HepG2 (cell line): ENCODE results near the gene BBOX1. TPM values are rescaled to one million over a fixed set of nuclear protein-coding genes. Genes with fewer than 3 reads are reported as not detected.

Experiments used
- ATF6 ChIP-seq: sonication (generic); formaldehyde crosslinking; conservative IDR thresholded peaks from 2 replicates; pipeline ENCODE4 v1.4.0; 2020; ENCODE audit warnings: missing genetic modification reagents
- GMEB1 ChIP-seq: sonication (generic); formaldehyde crosslinking; IDR thresholded peaks from 2 replicates; pipeline ENCODE4 v1.5.1; 2020; ENCODE audit warnings: missing genetic modification reagents, mild to moderate bottlenecking, borderline replicate concordance
- HHEX ChIP-seq: IDR thresholded peaks from 2 replicates; pipeline ENCODE4 v1.6.1; 2016; ENCODE audit warnings: control low read depth
- HMG20B ChIP-seq: conservative IDR thresholded peaks from 2 replicates; pipeline ENCODE4 v1.6.1; 2016; ENCODE audit warnings: missing genetic modification reagents, missing compliant biosample characterization
- LCORL ChIP-seq, 2 experiments: fragments of 450-650 bp in 1 of 2; sonication (generic) in 1 of 2; formaldehyde crosslinking in 1 of 2; IDR thresholded peaks; 2 replicates each; pipeline versions ENCODE4 v1.5.0 to v1.6.1; 2017 to 2020; ENCODE audit warnings: antibody characterized with exemption in 1 of 2, missing genetic modification reagents in 1 of 2
- MBD4 ChIP-seq: IDR thresholded peaks from 2 replicates; pipeline ENCODE4 v1.6.1; 2012; ENCODE audit warnings: low read length, inconsistent platforms, borderline replicate concordance
- MED1 ChIP-seq: sonication (generic); formaldehyde crosslinking; IDR thresholded peaks from 2 replicates; pipeline ENCODE4 v1.4.0; 2020; ENCODE audit warnings: missing genetic modification reagents
- MEIS2 ChIP-seq: sonication (generic); formaldehyde crosslinking; IDR thresholded peaks from 2 replicates; pipeline ENCODE4 v1.9.0; 2021; ENCODE audit warnings: mild to moderate bottlenecking, missing genetic modification reagents
- RXRA ChIP-seq: sonication (generic); formaldehyde crosslinking; IDR thresholded peaks from 2 replicates; pipeline ENCODE4 v1.5.1; 2020; ENCODE audit warnings: missing genetic modification reagents
- SOX13 ChIP-seq, 3 experiments: fragments of 450-650 bp in 1 of 3; sonication (generic) in 1 of 3; formaldehyde crosslinking in 1 of 3; IDR thresholded peaks in 2 of 3; conservative IDR thresholded peaks in 1 of 3; 2 replicates each; pipeline versions ENCODE4 v1.5.0 to v1.6.1; 2016 to 2020; ENCODE audit warnings: antibody characterized with exemption in 1 of 3, mild to moderate bottlenecking in 1 of 3, missing compliant biosample characterization in 1 of 3, missing genetic modification reagents in 1 of 3, moderate library complexity in 1 of 3
- THRA ChIP-seq: sonication (generic); formaldehyde crosslinking; IDR thresholded peaks from 2 replicates; pipeline ENCODE4 v1.4.0; 2020; ENCODE audit warnings: missing genetic modification reagents, borderline replicate concordance
- YEATS2 ChIP-seq: sonication (generic); formaldehyde crosslinking; IDR thresholded peaks from 2 replicates; pipeline ENCODE4 v1.4.0; 2020; ENCODE audit warnings: missing genetic modification reagents, borderline replicate concordance
- ZNF317 ChIP-seq: sonication (generic); formaldehyde crosslinking; IDR thresholded peaks from 2 replicates; pipeline ENCODE4 v1.5.0; 2020; ENCODE audit warnings: mild to moderate bottlenecking, missing genetic modification reagents
- ZNF496 ChIP-seq: sonication (generic); formaldehyde crosslinking; IDR thresholded peaks from 2 replicates; pipeline ENCODE4 v1.8.1; 2023; ENCODE audit warnings: mild to moderate bottlenecking, moderate library complexity, missing genetic modification reagents; ENCODE audit not compliant: insufficient replicate concordance
- polyA plus RNA-seq, 8 experiments: library from polyadenylated mRNA; depleted of rRNA in 3 of 8; stranded (reverse) in 7 of 8; unstranded in 1 of 8; fragments of >200 nt; fragmentation: Illumina TruSeq in 4 of 8; extraction: Trizol in 4 of 8; gene quantifications; 2 replicates each; pipeline versions ENCODE4 v1.2.1 to v1.2.3, GENCODE V29; 2011 to 2016; ENCODE audit warnings: low read depth in 4 of 8, missing spikeins in 1 of 8, mixed read lengths in 1 of 8; ENCODE audit not compliant: insufficient read depth in 1 of 8
- total RNA-seq, 5 experiments: library from RNA; depleted of rRNA; stranded (reverse); fragments of >200 nt; fragmentation: Illumina TruSeq; extraction: Trizol; gene quantifications; 2 replicates each; pipeline ENCODE4 v1.2.3, GENCODE V29; 2016; ENCODE audit warnings: low read depth in 1 of 5
- TF ChIP-seq, protein P1 (sequence below): sonication (generic); IDR thresholded peaks from 2 replicates; pipeline ENCODE4 v1.6.1; 2016; ENCODE audit warnings: low read depth, borderline replicate concordance
- TF ChIP-seq, protein P2 (sequence below): IDR thresholded peaks from 2 replicates; pipeline ENCODE4 v1.6.1; 2016; ENCODE audit warnings: mild to moderate bottlenecking, missing biosample characterization, missing genetic modification reagents
- TF ChIP-seq, protein P3 (sequence below): sonication (generic); formaldehyde crosslinking; IDR thresholded peaks from 2 replicates; pipeline ENCODE4 v1.8.0; 2022; ENCODE audit warnings: mild to moderate bottlenecking, missing genetic modification reagents, moderate library complexity
- TF ChIP-seq, protein P4 (sequence below): sonication (generic); formaldehyde crosslinking; IDR thresholded peaks from 2 replicates; pipeline ENCODE4 v1.4.0; 2020; ENCODE audit warnings: missing genetic modification reagents

Gene BBOX1
- total and polyA plus RNA-seq, 2 of the 13 experiments (the other 11 are each of a cell fraction or from before 2014, with no cell fraction given), result not detected

GRCh38 chr11:27055065-27055682, 14.6 kb downstream of the BBOX1 start (continued):
- TF ChIP-seq SOX13 (IDR thresholded peaks at IDR 0.05), result peak; percentile 91
- peak in 1 of 2 experiments; percentile 96; a peak in 2 of 4 replicates for TF ChIP-seq SOX13 (CRISPR knock-in tag; conservative IDR thresholded peaks at IDR 0.05 in 1 of 2, IDR thresholded peaks at IDR 0.05 in 1 of 2)
- 0 out of 2 replicates have a peak, but pooled peaks have one; percentile 56 for TF ChIP-seq MBD4
- TF ChIP-seq, protein P1, sequence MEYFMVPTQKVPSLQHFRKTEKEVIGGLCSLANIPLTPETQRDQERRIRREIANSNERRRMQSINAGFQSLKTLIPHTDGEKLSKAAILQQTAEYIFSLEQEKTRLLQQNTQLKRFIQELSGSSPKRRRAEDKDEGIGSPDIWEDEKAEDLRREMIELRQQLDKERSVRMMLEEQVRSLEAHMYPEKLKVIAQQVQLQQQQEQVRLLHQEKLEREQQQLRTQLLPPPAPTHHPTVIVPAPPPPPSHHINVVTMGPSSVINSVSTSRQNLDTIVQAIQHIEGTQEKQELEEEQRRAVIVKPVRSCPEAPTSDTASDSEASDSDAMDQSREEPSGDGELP, result peak; percentile 96
- peak; percentile 99 for TF ChIP-seq HMG20B (CRISPR knock-in tag)
- TF ChIP-seq, protein P2, sequence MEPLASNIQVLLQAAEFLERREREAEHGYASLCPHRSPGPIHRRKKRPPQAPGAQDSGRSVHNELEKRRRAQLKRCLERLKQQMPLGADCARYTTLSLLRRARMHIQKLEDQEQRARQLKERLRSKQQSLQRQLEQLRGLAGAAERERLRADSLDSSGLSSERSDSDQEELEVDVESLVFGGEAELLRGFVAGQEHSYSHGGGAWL (CRISPR knock-in tag), result no peak
- 0 out of 2 replicates have a peak, but pooled peaks have one; percentile 50 for TF ChIP-seq ATF6 (CRISPR knock-in tag)
- no peak for TF ChIP-seq ZNF496 (CRISPR knock-in tag)
- TF ChIP-seq RXRA, result peak; percentile 88; the same call in 1 of the 2 replicates
- TF ChIP-seq YEATS2, result peak; percentile 49; the same call in 1 of the 2 replicates
- peak; percentile 57; the same call in 1 of the 2 replicates for TF ChIP-seq THRA
- peak; percentile 98 for TF ChIP-seq MEIS2 (CRISPR knock-in tag)
- no peak for TF ChIP-seq LCORL (IDR thresholded peaks at IDR 0.05)
- peak; percentile 21; the same call in 1 of the 2 replicates for TF ChIP-seq LCORL (CRISPR knock-in tag; IDR thresholded peaks at IDR 0.05)
- peak; percentile 73; the same call in 1 of the 2 replicates for TF ChIP-seq ZNF317 (CRISPR knock-in tag)
- TF ChIP-seq, protein P3, sequence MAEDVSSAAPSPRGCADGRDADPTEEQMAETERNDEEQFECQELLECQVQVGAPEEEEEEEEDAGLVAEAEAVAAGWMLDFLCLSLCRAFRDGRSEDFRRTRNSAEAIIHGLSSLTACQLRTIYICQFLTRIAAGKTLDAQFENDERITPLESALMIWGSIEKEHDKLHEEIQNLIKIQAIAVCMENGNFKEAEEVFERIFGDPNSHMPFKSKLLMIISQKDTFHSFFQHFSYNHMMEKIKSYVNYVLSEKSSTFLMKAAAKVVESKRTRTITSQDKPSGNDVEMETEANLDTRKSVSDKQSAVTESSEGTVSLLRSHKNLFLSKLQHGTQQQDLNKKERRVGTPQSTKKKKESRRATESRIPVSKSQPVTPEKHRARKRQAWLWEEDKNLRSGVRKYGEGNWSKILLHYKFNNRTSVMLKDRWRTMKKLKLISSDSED (CRISPR knock-in tag), result no peak
- TF ChIP-seq HHEX (CRISPR knock-in tag), result peak; percentile 86
- peak; percentile 69 for TF ChIP-seq MED1 (CRISPR knock-in tag)
- TF ChIP-seq GMEB1 (CRISPR knock-in tag), result 0 out of 2 replicates have a peak, but pooled peaks have one; percentile 35
- TF ChIP-seq, protein P4, sequence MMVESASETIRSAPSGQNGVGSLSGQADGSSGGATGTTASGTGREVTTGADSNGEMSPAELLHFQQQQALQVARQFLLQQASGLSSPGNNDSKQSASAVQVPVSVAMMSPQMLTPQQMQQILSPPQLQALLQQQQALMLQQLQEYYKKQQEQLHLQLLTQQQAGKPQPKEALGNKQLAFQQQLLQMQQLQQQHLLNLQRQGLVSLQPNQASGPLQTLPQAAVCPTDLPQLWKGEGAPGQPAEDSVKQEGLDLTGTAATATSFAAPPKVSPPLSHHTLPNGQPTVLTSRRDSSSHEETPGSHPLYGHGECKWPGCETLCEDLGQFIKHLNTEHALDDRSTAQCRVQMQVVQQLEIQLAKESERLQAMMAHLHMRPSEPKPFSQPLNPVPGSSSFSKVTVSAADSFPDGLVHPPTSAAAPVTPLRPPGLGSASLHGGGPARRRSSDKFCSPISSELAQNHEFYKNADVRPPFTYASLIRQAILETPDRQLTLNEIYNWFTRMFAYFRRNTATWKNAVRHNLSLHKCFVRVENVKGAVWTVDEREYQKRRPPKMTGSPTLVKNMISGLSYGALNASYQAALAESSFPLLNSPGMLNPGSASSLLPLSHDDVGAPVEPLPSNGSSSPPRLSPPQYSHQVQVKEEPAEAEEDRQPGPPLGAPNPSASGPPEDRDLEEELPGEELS (CRISPR knock-in tag), result peak; percentile 74
